Progenitor cell of endocrine pancreas (in vitro differentiated cells): ENCODE results near the gene TTK. TPM values are rescaled to one million over a fixed set of nuclear protein-coding genes. Genes with fewer than 3 reads are reported as not detected.
"Not testable (repeated sequence)": the region's sequence is repeated elsewhere in the genome, so short reads cannot be mapped to it uniquely, and the experiment has no call there.

Experiments
- DNase-seq: peaks from one replicate; pipeline ENCODE4 v3.0.0; 2021; ENCODE audit warnings: low spot score; ENCODE audit not compliant: unreplicated experiment
- H3K27ac Mint-ChIP-seq: 2 replicates; pipeline ENCODE4 v1.8.0; 2021; ENCODE audit warnings: mild to moderate bottlenecking, moderate library complexity, mixed read lengths
- H3K27me3 Mint-ChIP-seq: 2 replicates; pipeline ENCODE4 v1.8.0; 2021; ENCODE audit warnings: mixed read lengths
- H3K36me3 Mint-ChIP-seq: 2 replicates; pipeline ENCODE4 v1.8.0; 2022; ENCODE audit warnings: mixed read lengths; ENCODE audit not compliant: insufficient read depth
- H3K4me1 Mint-ChIP-seq: 2 replicates; pipeline ENCODE4 v1.8.0; 2021; ENCODE audit warnings: low read depth, mixed read lengths
- H3K4me3 Mint-ChIP-seq: 2 replicates; pipeline ENCODE4 v1.8.0; 2021; ENCODE audit warnings: low read depth, mild to moderate bottlenecking, moderate library complexity, mixed read lengths
- H3K9me3 Mint-ChIP-seq: 2 replicates; pipeline ENCODE4 v1.8.0; 2021; ENCODE audit warnings: low read depth, mixed read lengths
- CTCF ChIP-seq: fragments of 200-600 bp; sonication (generic); IDR thresholded peaks from one replicate; pipeline ENCODE4 v1.5.0; 2021; ENCODE audit warnings: antibody characterized with exemption, mild to moderate bottlenecking; ENCODE audit not compliant: unreplicated experiment
- total RNA-seq: library from RNA; stranded (reverse); gene quantifications from 2 replicates; pipeline ENCODE4 v1.2.1, GENCODE V29; 2021

Gene TTK
- total RNA-seq, 1 donor from 2014 or later, result 22.1 TPM

GRCh38 chr6:80029470-80029869, 25.0 kb downstream of the TTK start:
- no peak for DNase-seq
- no peak overlapping the region for H3K27ac Mint-ChIP-seq
- peaks cover 11% of the 10 kb centered on the region for H3K36me3 Mint-ChIP-seq
- H3K4me1 Mint-ChIP-seq, result no peaks in the 10 kb centered on the region
- H3K9me3 Mint-ChIP-seq, result no peaks in the 10 kb centered on the region
- TF ChIP-seq CTCF, result no peak
- H3K4me3 Mint-ChIP-seq, result no peak overlapping the region
- H3K27me3 Mint-ChIP-seq, result no peaks in the 10 kb centered on the region

GRCh38 chr6:80048220-80048619, 43.8 kb downstream of the TTK start:
- not testable (repeated sequence) for H3K4me1 Mint-ChIP-seq, H3K27ac Mint-ChIP-seq, H3K27me3 Mint-ChIP-seq, DNase-seq, H3K4me3 Mint-ChIP-seq
- Mint-ChIP-seq H3K36me3 (peaks cover 40% of the 10 kb centered on the region), H3K9me3 (peaks cover 23% of the 10 kb centered on the region)

GRCh38 chr6:80060774-80061173, 56.3 kb downstream of the TTK start:
- H3K36me3 Mint-ChIP-seq, result no peaks in the 10 kb centered on the region
- no peak overlapping the region for H3K4me3 Mint-ChIP-seq
- no peaks in the 10 kb centered on the region for H3K4me1 Mint-ChIP-seq
- TF ChIP-seq CTCF, result no peak
- no peak overlapping the region for H3K27ac Mint-ChIP-seq
- no peaks in the 10 kb centered on the region for H3K27me3 Mint-ChIP-seq
- no peaks in the 10 kb centered on the region for H3K9me3 Mint-ChIP-seq
- DNase-seq, result no peak

GRCh38 chr6:80068146-80068545, 63.7 kb downstream of the TTK start:
- H3K4me1 Mint-ChIP-seq, H3K27me3 Mint-ChIP-seq, H3K36me3 Mint-ChIP-seq, H3K4me3 Mint-ChIP-seq, DNase-seq, H3K27ac Mint-ChIP-seq, H3K9me3 Mint-ChIP-seq: not testable (repeated sequence)

GRCh38 chr6:80070431-80070830, 66.0 kb downstream of the TTK start:
- H3K36me3 Mint-ChIP-seq, H3K4me1 Mint-ChIP-seq, H3K27me3 Mint-ChIP-seq: not testable (repeated sequence)

GRCh38 chr6:80077067-80077466, 72.6 kb downstream of the TTK start:
- H3K4me3 Mint-ChIP-seq, result no peak overlapping the region
- H3K27me3 Mint-ChIP-seq, result no peaks in the 10 kb centered on the region
- H3K27ac Mint-ChIP-seq, result no peak overlapping the region
- TF ChIP-seq CTCF, result no peak
- no peaks in the 10 kb centered on the region for H3K4me1 Mint-ChIP-seq
- DNase-seq, result no peak
- peaks cover 4% of the 10 kb centered on the region for H3K9me3 Mint-ChIP-seq
- no peaks in the 10 kb centered on the region for H3K36me3 Mint-ChIP-seq

More at GRCh38 chr6:80070431-80070830, 66.0 kb downstream of the TTK start:
- H3K27ac Mint-ChIP-seq, H3K4me3 Mint-ChIP-seq, H3K9me3 Mint-ChIP-seq, DNase-seq: not testable (repeated sequence)

GRCh38 chr6:80088637-80089036, 84.2 kb downstream of the TTK start:
- no peak for DNase-seq
- H3K9me3 Mint-ChIP-seq, result no peaks in the 10 kb centered on the region
- no peak overlapping the region for H3K27ac Mint-ChIP-seq
- H3K36me3 Mint-ChIP-seq, result no peaks in the 10 kb centered on the region
- H3K27me3 Mint-ChIP-seq, result no peaks in the 10 kb centered on the region
- TF ChIP-seq CTCF, result no peak
- H3K4me1 Mint-ChIP-seq, result peaks cover 2% of the 10 kb centered on the region
- H3K4me3 Mint-ChIP-seq, result no peak overlapping the region
